GM12874 (cell line): ENCODE data around the gene PRDM12.

Experiments
- CTCF ChIP-seq: IDR thresholded peaks from 2 replicates; pipeline ENCODE4 v1.5.1; 2011; ENCODE audit warnings: low read depth, mild to moderate bottlenecking, control low read depth, low read length, moderate library complexity; ENCODE audit not compliant: insufficient read depth

The PRDM12 gene

GRCh38 chr9:130633336-130634190 lies 30.8 kb upstream of the PRDM12 start:
- no peak for TF ChIP-seq CTCF

GRCh38 chr9:130634191-130634768 lies 30.1 kb upstream of the PRDM12 start:
- no peak for TF ChIP-seq CTCF

DNA sequence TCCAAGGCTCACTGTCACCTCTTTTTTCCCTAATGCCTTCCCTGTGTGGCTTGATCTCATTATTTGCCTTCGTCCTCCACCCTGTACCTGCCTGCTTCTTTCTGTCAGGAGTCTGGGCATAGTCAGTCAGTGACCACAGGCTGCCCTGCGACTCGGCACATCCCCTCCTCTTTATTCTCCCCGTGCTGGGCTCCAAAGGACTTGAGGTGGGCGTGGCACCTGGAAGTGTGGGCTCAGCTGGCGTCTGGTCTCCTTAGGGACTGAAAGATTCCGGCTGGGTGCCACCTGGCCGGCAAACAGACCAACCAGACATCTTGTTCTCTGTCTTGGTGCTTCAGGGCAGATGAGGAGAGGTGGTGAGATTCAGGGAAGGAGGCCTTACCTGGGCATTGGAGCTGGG lies 29.6 kb upstream of the PRDM12 start:
- no peak for TF ChIP-seq CTCF

DNA sequence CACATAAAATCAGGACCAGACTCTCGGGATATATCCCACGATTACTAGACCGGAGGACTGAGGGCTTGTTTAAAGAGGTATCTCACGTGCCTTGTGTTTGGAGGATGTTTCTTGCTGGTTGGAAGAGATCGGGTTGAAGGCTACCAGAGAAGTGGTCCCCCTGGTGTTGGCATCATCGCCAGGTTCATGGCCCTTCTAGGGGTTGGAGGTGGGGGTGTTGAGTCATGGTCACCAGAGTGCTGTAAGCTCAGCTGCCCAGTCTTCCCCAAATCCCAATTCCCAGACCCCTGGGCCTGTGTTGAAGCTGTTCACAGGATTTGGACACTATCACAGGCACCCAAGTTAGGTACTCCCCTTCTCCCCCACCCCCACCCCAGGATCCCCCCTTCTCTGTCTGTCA lies 29.1 kb upstream of the PRDM12 start:
- TF ChIP-seq CTCF, result no peak

DNA sequence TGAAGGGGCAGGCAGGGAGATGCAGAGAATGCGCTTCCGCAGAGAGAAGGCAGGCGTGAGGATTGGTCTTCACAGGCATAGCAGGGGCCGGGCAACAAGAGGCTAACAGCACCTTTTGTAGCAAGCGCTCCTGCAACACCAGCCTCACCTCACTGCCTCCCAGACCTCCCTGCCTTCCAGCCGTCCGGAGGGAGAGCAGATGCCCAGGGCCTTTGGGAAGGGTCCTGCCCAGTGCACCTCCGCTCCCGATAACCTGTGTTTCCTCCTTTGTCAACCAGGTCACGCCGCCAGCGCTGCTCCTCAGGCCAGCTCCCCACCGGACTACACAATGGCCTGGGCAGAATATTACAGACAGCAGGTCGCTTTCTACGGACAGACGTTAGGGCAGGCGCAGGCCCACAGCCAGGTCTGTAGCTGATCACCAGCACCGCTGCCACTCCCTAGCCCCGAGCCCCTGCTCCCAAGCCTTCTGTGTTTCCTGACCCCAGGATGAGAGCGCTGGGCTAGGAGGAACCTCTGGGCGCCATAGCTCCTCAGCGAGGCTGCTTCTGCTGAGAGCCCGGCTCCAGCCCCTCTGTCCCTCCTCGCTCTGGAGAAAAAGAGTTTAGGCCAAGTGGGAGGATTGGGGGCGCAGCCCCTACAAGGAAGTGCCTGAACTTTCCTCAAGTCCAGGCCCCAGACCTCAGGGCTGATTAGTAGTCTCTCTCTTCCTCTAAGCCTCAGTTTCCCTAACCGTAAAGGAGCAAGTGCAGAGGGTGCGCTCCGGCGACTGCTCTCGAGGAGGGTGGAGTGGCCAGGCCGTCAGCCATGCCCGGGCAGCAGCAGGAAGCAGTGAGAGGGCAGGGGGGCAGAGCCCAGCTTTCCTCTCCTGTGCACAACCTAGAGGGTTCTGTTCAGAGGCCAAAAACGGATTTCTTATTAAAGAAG lies 28.4 kb upstream of the PRDM12 start:
- TF ChIP-seq CTCF, result no peak

GRCh38 chr9:130636648-130637020 lies 27.8 kb upstream of the PRDM12 start:
- no peak for TF ChIP-seq CTCF
